ENCODE data around the gene FGF6. TPM values are rescaled to one million over a fixed set of nuclear protein-coding genes. Genes with fewer than 3 reads are reported as not detected.

The FGF6 gene
- total RNA-seq, 1 donor from 2014 or later = not detected

DNA sequence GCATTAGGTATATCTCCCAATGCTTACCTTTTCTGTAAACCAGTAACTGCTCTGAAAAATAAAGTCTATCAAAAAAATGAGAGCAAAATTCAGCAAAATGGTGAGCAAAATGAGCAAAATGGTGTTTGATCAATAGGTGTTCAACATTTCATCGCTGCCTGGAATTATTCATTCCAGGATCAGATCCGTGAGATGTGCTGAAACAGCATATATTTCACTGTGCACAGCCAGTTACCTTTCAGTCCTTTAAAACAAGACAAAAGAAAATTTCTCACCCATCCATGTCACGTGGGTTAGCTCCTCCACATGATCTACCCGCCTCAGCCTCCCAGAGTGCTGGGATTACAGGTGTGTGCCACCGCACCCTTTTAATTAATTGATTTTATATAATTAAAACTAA lies 58.0 kb downstream of the FGF6 start:
- no peak for DNase-seq
- intact Hi-C loops (cut with DNase I) = no loop called here
- ATAC-seq (ENCODE audit: poor library complexity) = no peak

DNA sequence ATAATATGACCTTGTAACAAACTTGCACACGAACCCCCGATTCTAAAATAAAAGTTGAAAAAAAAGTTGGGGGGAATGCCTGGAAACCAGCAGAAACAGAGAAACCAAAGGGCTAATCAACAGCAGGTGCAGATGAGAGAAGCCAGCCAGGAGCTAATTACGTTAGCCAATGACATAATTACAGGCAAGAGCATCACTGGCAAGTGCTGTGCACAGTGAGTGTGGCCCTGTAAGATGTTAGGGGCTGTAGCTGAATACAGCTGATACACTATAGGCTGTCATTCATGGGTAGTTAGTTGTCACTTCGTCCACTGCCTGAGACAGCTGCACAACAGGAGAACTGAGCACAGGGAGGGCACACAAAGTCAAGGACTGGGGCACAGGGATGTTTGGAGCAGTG lies 58.8 kb downstream of the FGF6 start:
- intact Hi-C loops (cut with DNase I) = no loop called here
- no peak for DNase-seq
- no peak for ATAC-seq (ENCODE audit: poor library complexity)

Other genes with a start within 250 kb of the FGF6 start
- 206 TPM for gene CCND2, start 172.1 kb downstream of the FGF6 start, total RNA-seq
- 13.6 TPM for gene TIGAR, start 124.6 kb downstream of the FGF6 start, total RNA-seq
- gene FGF23, start 66.1 kb downstream of the FGF6 start, total RNA-seq = not detected
- 1.1 TPM for gene RAD51AP1, start 93.1 kb upstream of the FGF6 start, total RNA-seq
- 23.5 TPM for gene DYRK4, start 116.4 kb upstream of the FGF6 start, total RNA-seq
- 3.0 TPM for gene AKAP3, start 203.2 kb upstream of the FGF6 start, total RNA-seq
- gene NDUFA9, start 203.3 kb upstream of the FGF6 start, total RNA-seq = 371 TPM

Measured in Right ventricle myocardium superior (tissue), 1 donor.